Stimulated activated CD8-positive, alpha-beta memory T cell treated with anti-CD3 and anti-CD28 coated beads, Interleukin-4, amount 100 ng/mL, for 48 hours (primary cell): Measurements from ENCODE around the gene ATXN10.
"Not testable (repeated sequence)": the region's sequence is repeated elsewhere in the genome, so short reads cannot be mapped to it uniquely, and the experiment has no call there.

ENCODE experiments used
- DNase-seq: peaks from one replicate; pipeline ENCODE4 v3.0.0-alpha.2; 2020

Gene ATXN10

GRCh38 chr22:45714390-45714789 lies 42.8 kb downstream of the ATXN10 start:
- not testable (repeated sequence) for DNase-seq

DNA sequence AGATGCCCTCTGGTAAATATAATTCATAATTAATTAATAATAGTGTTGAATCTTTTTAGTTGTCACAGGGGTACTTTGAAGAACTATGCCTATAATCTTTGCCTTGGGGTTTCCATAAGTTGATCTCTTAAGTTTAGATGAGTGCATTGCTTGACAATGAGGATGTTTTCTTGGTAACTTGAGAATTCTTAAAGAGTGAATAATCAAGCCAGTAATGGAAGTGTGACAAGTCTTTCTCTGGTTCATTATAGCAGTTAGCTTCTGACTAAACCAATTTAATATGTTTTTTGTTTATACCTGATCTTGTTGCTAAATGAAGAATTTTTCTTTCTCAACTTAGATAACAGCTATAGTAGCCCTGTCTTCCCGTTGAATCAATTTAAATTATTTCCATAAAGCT lies 46.2 kb downstream of the ATXN10 start:
- no peak for DNase-seq

GRCh38 chr22:45718391-45718790 lies 46.8 kb downstream of the ATXN10 start:
- DNase-seq = no peak

- DNase-seq = no peak
Observed at GRCh38 chr22:45720839-45721378, 49.3 kb downstream of the ATXN10 start.

GRCh38 chr22:45722006-45722405 lies 50.4 kb downstream of the ATXN10 start:
- no peak for DNase-seq

GRCh38 chr22:45726081-45726480 lies 54.4 kb downstream of the ATXN10 start:
- no peak for DNase-seq

GRCh38 chr22:45731041-45731797 lies 59.6 kb downstream of the ATXN10 start:
- no peak for DNase-seq

DNA sequence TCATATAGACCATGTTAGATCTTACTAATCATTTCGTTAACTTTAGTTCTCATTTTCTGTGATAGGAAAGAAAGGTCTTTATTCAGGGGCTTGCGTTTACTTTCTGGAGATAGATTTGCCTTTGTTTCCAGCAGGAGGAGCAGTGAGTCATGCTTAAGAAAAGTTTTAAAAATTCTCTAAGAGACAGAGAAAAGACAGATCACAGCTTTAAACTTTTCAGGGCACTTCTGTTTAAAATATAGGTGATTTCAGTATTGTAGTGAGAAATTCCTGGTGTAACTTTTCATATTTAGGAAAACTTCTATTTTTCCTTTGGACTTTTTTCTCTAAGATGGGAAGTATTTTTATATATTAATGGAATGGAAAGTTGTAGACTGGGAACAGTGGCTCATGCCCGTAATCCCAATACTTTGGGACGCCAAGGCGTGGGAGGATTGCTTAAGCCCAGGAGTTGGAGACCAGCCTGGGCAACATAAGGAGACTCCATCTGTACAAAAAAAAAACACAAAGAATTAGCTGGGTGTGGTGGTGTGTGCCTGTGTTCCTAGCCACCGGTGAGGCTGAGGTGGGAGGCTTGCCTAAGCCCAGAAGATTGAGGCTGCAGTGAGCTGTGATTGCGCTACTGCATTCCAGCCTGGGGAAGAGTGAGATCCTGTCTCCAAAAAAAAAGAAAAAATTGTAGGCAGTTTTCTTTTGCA lies 60.3 kb downstream of the ATXN10 start:
- no peak for DNase-seq

- DNase-seq = no peak
Observed at GRCh38 chr22:45735273-45735672, 63.6 kb downstream of the ATXN10 start.

DNA sequence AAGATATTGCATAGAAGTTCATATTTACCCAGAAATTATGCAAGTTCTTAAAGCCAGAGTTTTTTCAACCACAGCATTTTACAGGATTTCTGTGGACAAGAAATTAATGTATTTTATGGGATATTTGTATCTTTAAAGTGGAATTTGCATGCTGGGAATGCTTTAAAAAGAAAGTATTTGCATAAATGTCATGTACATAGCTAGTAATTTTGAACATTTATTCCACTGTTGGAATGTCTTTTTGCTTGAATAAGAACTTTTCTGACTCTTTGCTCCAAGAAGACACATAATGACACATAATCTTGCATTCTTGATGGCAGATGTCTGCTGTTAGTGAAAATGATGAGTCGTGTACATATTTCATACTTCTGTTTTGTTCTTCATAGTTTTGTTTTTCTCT lies 66.6 kb downstream of the ATXN10 start:
- DNase-seq = no peak

GRCh38 chr22:45740236-45740635 lies 68.6 kb downstream of the ATXN10 start:
- no peak for DNase-seq

DNA sequence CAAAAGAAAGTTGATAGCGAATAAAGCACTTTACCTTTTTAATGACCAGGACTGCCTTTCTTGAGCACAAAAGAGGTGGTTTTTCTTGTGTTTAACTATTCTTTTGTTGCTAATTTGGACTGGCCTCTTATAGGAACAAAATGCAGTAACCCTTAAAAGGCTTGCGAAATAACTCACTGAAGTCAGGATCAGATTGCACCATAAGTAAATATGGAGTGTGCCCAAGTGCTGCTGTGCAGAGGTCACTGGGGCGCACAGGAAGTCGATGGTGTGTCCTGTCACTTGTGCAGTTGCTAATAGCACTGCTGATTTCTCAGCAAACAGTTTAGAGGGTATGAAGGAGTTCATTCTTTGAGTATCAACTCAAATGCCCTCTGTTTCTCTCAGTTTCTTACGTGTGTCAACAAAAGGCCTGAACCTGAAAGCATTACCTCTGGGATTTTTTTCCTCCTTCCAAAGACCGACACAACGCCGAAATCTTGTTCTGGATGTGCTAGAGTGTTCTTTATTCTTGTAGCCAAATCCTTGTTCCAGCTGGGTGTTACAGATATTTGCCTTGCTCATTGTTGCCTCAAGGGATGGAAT lies 71.3 kb downstream of the ATXN10 start:
- no peak for DNase-seq

DNA sequence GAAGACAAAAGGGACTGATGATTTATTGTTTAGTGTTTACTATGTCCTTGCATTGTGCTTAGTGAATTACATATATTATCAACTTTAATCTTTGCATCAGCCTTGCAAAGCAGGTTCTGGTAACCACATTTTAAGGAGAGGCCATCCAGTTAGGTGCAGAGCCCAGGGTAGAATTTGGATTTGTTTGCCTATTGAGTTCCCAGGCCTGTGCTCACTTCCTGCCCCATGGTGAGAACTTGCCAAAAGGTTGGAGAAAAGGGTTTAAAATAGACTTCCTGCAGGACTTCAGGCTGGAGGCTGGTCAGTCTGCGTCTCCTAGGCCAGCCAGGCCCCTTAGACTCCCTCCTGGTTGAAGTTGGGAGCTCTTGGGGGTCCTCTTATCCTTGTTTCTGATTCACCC lies 72.1 kb downstream of the ATXN10 start:
- no peak for DNase-seq

GRCh38 chr22:45744442-45744841 lies 72.8 kb downstream of the ATXN10 start:
- DNase-seq = no peak

DNA sequence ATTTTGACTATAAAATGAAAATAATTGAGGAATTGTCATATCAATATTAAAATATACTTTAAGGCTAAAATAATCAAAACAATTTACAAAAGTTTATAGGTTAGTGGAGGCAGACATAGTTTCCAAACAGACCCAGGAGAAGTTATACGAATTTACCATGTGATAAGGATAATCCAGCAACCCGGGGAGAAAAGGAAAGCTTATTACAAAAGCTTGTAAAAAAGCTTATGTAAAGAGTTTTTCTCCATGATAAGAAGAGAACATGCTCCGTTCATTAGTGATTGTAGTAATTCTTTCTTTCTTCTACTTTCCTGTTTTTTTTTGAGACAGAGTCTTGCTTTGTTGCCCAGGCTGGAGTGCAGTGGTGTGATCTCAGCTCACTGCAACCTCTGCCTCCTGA lies 79.0 kb downstream of the ATXN10 start:
- no peak for DNase-seq

GRCh38 chr22:45752036-45752435 lies 80.4 kb downstream of the ATXN10 start:
- no peak for DNase-seq

- DNase-seq = no peak
Observed at GRCh38 chr22:45754822-45755221, 83.2 kb downstream of the ATXN10 start.

DNA sequence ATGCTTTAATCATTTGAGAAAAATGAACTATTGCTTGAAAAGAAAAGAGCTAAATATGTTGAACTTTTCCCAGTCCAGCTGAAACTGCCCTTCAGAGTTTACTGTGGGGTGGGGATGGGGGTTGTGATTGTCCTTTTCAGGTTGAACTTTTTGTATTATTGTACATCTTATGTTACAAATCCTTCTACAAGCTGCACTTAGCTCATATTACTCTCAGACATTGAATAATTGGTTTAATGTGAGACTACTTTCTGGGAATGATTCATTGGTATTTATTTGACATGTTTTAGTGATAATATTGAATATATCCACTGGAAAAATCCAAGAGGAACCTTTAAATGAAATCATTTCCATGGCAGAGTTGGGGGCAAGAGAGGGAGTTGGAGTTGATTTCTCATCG lies 84.9 kb downstream of the ATXN10 start:
- no peak for DNase-seq

GRCh38 chr22:45757068-45757467 lies 85.4 kb downstream of the ATXN10 start:
- no peak for DNase-seq

DNA sequence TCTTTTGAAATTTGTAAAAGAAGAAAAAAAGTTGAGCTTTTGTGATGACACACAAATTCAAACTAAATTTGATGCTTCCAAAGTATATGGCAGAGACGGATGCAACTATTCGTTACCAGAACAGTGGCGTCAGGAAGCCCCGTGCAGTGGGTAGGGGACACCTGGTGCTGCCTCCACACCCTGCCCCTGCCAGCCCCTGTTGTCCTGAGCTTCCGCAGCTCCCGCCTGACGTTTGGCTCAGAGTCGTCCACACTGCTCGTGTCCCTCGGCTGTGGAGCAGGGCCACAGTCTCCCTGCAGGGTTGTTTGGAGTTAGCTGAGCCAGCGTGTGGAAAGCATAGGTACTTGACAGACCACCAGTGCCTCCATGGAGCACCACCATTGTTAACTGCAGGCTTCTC lies 86.3 kb downstream of the ATXN10 start:
- DNase-seq = no peak

DNA sequence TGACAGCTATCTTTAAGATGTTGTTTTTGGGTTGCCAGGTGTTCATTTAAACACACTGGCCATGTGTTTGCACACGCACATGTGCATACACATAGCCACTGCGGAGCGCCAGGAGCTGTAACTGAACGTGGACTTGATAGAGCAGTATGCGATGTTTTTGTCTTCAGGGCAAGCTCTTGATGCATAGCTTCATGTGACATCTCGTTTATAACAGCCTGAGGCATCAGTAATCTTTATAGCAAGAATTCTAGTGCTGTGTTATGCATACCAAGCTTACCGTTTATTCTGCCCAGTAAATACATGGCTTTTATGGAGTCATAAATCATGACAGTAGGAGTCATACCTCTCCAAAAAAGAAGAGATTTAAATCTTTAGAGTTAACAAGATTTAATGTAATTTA lies 87.0 kb downstream of the ATXN10 start:
- no peak for DNase-seq

GRCh38 chr22:45760682-45761081 lies 89.0 kb downstream of the ATXN10 start:
- no peak for DNase-seq

GRCh38 chr22:45762545-45763235 lies 91.1 kb downstream of the ATXN10 start:
- no peak for DNase-seq
